ENCODE results near the gene DCTPP1.

GRCh38 chr16:30399435-30400186, 30.2 kb downstream of the DCTPP1 start:
- TF ChIP-seq TMF1 (CRISPR knock-in tag; IDR thresholded peaks at IDR 0.05; ENCODE audit: low read depth) (no peak), CTCF (CRISPR knock-in tag; IDR thresholded peaks at IDR 0.05) (no peak), IKZF4 (CRISPR knock-in tag; IDR thresholded peaks at IDR 0.05; ENCODE audit: borderline replicate concordance, low read depth, not compliant biosample characterization) (no peak), RBM22 (optimal IDR thresholded peaks at IDR 0.05; ENCODE audit: low read length) (no peak), EZH2 (conservative IDR thresholded peaks at IDR 0.05; ENCODE audit: low read depth, low read length) (no peak), MXD3 (CRISPR knock-in tag; IDR thresholded peaks at IDR 0.05) (no peak), BHLHE40 (IDR thresholded peaks at IDR 0.05; ENCODE audit: low read length) (no peak), HBP1 (CRISPR knock-in tag; IDR thresholded peaks at IDR 0.05; ENCODE audit: low read depth) (no peak), CBX2 (IDR thresholded peaks at IDR 0.05; ENCODE audit: low read depth, low read length) (no peak), CBX2 (CRISPR knock-in tag; IDR thresholded peaks at IDR 0.05; ENCODE audit: low read depth) (no peak)

Data from HepG2 (cell line).